Pulmonary artery endothelial cell (primary cell): Measurements from ENCODE around the gene MOGAT1. TPM values are rescaled to one million over a fixed set of nuclear protein-coding genes. Genes with fewer than 3 reads are reported as not detected.
"Not testable (repeated sequence)": the region's sequence is repeated elsewhere in the genome, so short reads cannot be mapped to it uniquely, and the experiment has no call there.

ENCODE experiments used
- DNase-seq: peaks from one replicate; pipeline ENCODE4 v3.0.0-alpha.2; 2011; ENCODE audit warnings: low read depth, low spot score
- total RNA-seq: library from RNA; depleted of rRNA; stranded (reverse); fragments of >200 nt; gene quantifications from 2 replicates; pipeline ENCODE4 v1.2.3, GENCODE V29; 2014

The MOGAT1 gene
- total RNA-seq, 1 donor from 2014 or later, result not detected

DNA sequence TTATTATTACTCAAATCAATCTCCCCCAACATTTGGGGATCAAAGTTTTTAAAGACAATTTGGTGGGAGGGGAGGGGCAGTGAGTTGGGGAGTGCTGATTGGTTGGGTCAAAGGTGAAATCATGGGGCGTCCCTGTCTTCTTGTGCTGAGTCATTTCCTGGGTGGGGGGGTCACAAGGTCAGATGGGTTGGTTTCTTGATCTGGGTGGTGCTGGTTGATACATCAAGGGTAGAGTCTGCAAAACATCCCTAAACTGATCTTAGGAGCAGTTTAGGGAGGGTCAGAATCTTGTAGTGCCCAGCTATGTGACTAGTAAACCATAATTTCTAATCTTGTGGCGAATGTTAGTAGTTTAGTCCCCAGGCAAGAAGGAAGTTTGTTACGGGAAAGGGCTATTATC, 67.4 kb downstream of the MOGAT1 start:
- no peak for DNase-seq

DNA sequence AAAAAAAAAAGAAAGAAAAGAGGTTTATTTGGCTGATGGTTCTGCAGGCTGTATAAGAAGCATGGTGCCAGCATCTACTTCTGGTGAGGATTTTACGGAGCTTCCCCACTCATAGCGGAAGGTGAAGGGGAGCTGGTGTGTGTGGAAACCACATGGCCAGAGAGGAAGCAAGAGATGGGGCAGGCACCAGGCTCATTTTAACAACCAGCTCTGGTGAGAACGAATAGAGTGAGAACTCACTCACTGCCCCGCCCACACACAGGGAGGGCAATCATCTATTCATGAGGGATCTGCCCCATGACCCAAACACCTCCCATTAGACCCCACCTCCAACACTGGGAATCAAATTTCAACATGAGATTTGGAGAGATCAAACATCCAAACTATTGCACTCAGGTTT, 68.5 kb downstream of the MOGAT1 start:
- no peak for DNase-seq

DNA sequence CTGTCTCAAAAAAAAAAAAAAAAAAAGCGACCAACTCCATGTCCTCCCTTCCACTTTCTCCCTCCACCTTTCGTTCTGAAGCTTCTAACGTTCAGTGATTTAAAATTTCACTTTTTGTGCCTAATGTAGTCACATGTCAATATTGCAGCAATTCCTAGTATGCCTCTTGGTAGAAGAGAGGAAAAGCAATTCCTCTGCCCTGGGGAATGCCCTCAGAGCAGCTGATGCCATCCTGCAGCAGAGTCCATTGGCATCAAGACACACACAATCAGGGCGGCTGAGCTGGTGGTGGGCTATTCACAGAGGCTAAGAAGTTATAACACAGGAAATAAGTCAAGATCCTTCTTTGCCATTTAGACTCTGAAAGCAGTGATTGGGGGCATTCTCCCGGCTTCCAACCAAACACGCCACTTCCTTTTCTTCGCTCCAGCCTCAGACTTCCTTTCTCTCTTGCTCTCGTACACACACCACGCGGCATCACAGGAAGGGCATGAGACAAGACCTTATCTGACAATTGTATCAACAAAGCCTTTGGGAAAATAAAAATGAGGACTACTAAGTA, 71.9 kb downstream of the MOGAT1 start:
- peak; percentile 29 for DNase-seq

DNA sequence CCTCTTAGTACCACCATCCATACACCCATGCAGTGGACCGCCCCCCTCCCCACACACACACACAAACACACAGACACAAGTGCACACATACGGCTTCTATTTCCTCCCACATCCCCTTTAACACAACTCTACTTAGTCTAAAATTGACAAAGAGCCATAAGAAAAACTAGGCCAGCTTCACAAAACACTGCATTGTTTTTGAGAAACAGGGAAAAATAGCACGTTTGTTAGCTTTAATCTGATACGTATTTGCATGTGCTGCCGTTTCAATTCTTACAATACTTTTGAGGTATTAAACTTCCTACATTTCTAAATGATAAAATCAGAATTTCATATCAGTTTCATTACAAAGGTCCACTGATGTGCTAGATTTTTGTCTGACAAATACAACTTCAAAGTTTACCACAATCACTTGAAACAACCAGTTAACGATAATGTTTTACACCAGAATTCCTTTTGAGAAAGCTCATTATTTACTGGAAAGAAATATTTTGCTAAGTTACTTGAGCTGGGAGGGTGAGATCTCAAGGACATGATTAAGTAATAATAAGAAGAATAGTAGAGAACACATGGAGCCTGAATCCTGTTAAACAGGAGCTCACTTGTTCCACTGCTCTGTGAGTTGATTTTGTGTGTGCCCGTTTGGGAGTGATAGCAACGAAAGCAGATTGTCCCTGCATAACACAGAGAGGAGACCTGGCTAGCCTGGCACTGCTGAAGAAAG, 74.5 kb downstream of the MOGAT1 start:
- no peak for DNase-seq

DNA sequence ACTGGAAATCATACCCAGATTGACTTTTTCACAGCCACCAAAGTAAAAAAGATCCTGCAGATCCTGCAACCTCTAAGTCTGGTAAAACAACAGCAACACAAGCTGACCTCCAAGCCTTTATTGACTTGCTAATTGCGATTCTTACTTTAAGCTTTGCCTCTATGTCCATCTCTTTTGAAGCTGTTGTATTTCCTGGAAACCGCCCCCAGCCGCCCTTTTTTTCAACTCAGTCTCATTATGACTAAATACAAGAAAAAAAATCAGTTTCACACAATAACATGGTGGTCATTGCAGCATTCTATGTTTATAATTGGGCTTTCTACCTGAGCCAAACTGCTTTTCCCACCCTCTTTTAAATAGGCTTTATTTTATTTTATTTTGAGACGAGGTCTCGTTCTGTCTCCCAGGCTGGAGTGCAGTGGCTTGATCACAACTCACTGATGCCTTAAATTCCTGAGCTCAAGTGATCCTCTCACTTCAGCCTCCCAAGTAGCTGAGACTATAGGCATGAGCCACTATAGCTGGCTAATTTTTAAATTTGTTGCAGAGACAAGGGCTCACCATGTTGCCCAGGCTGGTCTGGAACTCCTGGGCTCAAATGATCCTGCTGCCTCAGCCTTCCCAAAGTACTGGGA, 76.2 kb downstream of the MOGAT1 start:
- no peak for DNase-seq

DNA sequence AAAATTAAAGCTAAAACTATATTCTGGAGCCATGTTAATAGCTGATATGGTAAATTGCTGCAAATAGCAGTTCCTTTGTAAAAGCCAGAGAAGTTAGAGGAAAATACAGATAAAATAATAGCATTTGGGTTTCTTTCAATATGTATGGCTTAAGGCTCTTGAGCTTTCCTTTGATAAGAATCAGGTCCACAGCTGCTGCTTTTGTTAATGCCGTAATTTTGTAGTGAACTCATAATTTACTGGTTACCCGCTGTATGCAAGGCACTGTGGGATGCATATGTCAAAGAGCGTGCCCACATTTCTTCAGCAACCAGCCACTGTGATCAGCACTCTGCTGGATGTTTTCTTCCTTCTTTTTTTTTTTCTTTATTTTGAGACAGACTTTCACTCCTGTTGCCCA, 79.1 kb downstream of the MOGAT1 start:
- no peak for DNase-seq

DNA sequence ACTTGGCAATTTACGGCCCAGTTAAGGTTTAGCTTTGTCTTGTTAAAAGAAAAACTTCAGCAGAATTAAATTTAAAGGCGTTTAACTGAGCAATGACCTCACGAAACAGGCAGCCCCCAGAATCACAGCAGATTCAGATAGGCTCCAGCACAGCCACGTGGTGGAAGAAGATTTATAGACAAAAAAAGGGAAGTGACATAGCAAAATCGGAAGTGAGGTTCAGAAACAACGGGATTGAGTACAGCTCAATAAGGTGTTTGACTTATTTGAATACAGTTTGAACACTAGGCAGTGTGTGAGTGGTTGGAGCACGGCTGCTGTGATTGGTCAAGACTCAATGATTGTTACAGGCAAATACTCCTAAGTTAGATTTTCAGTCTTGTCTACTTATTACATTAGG, 79.8 kb downstream of the MOGAT1 start:
- no peak for DNase-seq

DNA sequence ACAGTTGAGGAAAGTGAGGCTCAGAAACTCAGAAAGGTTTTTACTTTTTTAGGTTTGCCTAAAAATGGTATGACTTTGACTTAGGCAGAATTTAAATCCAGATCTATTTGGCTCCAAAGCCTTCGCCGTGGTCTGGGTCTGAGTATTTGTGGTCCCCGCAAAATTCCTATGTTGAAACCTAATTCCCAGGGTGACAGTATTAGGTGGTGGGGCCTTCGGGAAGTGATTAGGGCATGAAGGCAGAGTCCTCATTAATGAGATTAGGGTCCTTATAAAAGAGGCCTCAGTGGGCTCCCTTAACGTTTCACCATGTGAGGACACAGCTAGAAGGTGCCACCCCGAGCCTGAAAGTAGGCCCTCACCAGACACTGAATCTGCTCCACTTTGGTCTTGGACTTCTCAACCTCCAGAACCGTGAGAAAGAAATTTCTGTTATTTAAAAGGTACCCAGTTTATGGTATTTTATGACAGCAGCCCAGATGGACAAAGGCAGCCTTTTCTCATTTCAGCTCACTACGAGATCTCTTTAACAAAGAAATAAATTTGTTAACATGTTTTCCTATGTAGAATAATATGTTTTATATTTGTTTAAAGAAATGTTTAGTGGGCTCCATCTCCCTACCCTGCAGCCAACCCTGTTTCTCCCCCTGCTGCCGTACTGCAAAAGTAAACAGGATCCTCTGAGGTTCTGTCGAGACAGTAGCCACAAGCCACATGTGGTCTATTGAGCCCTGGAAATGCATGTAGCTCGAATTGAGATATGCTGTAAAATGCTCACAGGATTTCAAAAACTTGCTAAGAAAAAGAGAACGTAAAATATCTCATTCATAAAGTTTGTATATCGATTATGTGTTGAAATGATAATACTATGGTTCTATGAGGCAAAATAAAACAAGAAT, 80.6 kb downstream of the MOGAT1 start:
- no peak for DNase-seq

DNA sequence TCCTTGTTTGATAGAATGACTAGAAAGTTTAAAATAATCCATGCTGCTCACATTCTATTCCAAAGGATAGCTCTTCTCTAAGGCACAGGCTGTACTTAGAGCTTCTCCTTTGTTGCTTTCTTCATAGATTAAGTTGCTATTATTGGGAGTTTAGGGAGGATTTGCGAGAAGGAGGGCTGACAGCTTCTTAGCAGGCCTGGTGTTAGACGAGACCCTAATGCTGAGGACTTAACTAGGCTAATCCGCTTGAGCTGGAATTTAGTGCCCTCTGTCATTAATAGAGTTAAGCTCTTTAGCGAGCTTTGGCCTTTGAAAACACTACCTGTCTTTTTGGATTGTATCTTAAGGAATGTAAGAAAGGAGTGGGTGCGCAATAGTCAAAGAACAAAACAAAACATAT, 81.3 kb downstream of the MOGAT1 start:
- DNase-seq, result no peak

DNA sequence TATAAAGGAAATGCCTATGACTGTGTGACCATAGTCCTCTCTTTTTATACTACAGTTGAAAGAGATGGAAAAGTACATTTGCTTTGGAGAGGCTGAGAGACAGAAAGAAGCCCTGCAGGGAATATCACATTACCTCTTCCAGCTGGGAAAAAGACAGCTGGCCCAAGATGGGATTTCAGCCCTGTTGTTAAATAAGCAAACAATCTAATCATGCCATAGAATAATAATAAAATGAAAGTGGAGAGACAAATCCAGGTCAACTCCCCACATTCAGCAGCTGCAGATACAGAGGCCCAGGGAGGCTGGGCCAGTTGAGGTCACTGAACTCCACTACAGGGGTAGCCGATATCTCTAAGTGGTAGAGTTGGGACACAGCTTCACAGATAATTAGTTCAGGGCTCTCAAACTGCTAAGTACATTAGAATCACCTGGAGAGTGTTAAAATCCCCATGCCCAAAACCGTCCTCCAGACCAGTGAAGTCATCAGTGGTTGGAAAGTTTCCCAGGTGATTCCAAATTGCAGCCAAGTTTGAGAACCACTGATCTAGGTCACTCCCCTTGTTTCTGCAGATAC, 81.9 kb downstream of the MOGAT1 start:
- DNase-seq, result no peak

DNA sequence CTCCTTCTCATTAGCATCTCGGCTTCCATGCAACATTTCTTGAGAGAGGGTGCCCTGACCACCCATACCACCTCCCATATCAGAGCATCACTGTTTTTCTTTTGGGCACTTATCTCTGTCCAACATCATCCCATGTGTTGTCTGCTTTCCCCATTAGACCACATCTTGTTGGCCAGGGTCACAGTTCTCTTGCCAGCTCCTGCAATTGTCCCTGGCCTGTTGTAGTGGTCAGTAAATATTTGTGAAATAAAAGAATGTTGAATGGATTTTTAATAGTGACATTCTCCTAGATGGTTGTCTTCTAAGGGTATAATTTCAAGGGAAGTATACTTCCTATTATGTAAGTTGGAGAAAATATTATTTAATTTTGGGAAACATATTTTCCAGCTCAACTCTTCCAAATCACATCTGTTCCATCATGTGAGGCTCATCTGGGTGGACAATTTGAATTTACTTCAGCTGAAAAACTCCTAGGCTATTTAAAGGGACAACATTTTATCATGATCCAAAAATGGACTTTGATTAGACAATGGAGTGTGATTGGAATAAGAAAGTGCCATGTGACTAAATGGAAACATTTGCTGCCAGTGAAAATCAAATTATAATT, 83.0 kb downstream of the MOGAT1 start:
- no peak for DNase-seq

DNA sequence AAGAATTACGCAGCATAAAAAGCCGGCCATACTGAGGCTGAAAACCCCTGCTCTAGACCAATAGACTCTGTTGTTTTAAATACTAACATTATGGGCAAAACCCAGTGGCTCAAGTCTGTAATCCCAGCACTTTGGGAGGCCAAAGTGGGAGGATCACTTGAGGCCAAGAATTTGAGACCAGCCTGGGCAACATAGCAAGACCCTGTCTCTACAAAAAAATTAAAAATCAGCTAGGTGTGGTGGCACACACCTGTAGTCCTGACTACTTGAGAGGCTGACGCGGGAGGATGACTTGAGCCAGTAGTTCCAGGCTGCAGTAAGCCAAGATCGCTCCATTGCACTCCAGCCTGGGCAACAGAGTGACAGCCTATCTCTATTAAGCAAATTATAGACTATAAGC, 84.1 kb downstream of the MOGAT1 start:
- DNase-seq, result not testable (repeated sequence)

DNA sequence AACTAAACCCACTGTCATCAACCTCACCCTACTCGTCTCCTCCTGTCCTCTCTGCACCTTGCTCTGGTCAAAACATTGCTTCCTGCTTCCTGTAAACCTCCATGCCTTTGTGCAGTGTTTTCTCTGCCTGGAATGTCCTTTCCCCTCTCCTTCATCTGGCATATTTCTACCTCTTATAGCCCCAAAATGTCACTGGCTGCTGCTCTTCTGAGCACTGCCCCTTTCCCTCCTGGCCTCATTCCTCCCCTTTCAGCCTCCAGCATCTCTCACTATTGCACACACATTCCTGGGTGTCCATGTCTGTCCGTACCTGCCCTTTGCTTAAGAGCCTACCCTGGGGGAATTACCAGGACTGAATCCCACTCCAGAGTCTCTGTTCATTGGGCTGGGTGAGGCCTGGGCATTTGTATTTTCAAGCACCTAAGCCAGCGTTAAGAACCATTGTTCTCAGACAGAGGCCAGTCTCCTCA, 84.9 kb downstream of the MOGAT1 start:
- DNase-seq, result no peak

DNA sequence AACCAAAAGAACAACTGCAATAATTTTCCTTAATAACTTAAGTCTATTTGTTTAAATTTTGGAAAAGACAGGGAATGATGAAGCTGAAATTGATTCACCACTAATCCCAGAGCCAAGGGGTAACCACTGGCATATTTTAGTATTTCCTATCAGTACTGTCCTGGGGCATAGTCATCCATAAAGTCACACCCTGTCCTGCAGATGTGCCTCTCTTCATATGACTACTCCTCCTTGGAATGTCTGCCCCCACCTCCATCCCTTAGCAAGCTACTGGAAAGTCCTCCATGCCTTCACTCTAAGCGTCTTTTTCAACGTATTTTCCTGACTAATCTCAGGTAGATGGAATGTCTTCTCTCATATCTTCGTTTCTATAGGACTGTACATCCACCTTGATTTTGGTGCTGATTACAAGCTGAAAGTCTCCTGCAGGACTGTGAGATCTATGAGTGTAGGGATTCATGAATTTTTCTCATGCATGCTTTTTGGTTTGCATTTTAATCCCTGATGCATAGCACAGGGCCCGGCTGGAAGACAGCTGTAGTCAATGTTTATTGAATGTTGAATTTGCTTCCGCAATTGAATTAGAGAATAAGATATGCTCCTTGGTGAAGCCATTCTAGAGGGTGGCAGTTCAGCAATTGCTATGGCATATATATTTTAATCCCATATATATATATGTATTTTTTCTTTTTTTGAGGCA, 85.6 kb downstream of the MOGAT1 start:
- no peak for DNase-seq

Other genes with a start within 250 kb of the MOGAT1 start
- gene SGPP2, start 247.1 kb upstream of the MOGAT1 start, total RNA-seq, result not detected in 2 replicates
- 20.3 and 20.8 TPM in 2 replicates for gene FARSB, start 15.6 kb upstream of the MOGAT1 start, total RNA-seq
- 99.3 and 167 TPM in 2 replicates for gene ACSL3, start 189.4 kb downstream of the MOGAT1 start, total RNA-seq